Inflammatory macrophage (primary cell): Measurements from ENCODE around the gene HSPA8.
A peak's percentile ranks its signal among the peaks of the same experiment; 100 is the strongest.

Experiments used
- DNase-seq, 2 donors: peaks; one replicate each; pipeline ENCODE4 v3.0.0-alpha.2; 2020 to 2022

Gene HSPA8

GRCh38 chr11:123046473-123047259 lies 15.3 kb downstream of the HSPA8 start:
- DNase-seq, result no peak

GRCh38 chr11:123045101-123045500 lies 16.8 kb downstream of the HSPA8 start:
- DNase-seq, result no peak

- DNase-seq, result no peak
Observed at GRCh38 chr11:123041185-123041584, 20.8 kb downstream of the HSPA8 start.

- DNase-seq, result no peak
Observed at GRCh38 chr11:123040111-123040432, 21.9 kb downstream of the HSPA8 start.

- DNase-seq, result no peak
Observed at GRCh38 chr11:123035831-123036230, 26.1 kb downstream of the HSPA8 start.

- peak; percentile 63 to 86 for DNase-seq
Observed at GRCh38 chr11:123034597-123034996, 27.3 kb downstream of the HSPA8 start.

GRCh38 chr11:123033895-123034294 lies 28.0 kb downstream of the HSPA8 start:
- DNase-seq, result peak in 1 of 2 donors; percentile 19

- no peak for DNase-seq
Observed at GRCh38 chr11:123030517-123030916, 31.4 kb downstream of the HSPA8 start.

- DNase-seq, result peak; percentile 82 to 83
Observed at GRCh38 chr11:123020968-123021367, 41.0 kb downstream of the HSPA8 start.

GRCh38 chr11:123018702-123019101 lies 43.2 kb downstream of the HSPA8 start:
- DNase-seq, result no peak

GRCh38 chr11:123011510-123011909 lies 50.4 kb downstream of the HSPA8 start:
- DNase-seq, result no peak
